DND-41 (cell line): ENCODE measurements around the gene ZNF146.

ENCODE experiments used
- EZH2 ChIP-seq: IDR thresholded peaks from 3 replicates; pipeline ENCODE4 v1.6.1; 2012; ENCODE audit warnings: borderline replicate concordance, low read depth, mild to moderate bottlenecking, moderate library complexity, low read length, inconsistent platforms; ENCODE audit not compliant: severe bottlenecking
- TF ChIP-seq, protein P1 (sequence below): IDR thresholded peaks from 2 replicates; pipeline ENCODE4 v1.5.1; 2012; ENCODE audit warnings: borderline replicate concordance, low read length, moderate library complexity, mild to moderate bottlenecking; ENCODE audit not compliant: poor library complexity, severe bottlenecking; ENCODE audit errors: extremely low read depth

- TF ChIP-seq, protein P1, sequence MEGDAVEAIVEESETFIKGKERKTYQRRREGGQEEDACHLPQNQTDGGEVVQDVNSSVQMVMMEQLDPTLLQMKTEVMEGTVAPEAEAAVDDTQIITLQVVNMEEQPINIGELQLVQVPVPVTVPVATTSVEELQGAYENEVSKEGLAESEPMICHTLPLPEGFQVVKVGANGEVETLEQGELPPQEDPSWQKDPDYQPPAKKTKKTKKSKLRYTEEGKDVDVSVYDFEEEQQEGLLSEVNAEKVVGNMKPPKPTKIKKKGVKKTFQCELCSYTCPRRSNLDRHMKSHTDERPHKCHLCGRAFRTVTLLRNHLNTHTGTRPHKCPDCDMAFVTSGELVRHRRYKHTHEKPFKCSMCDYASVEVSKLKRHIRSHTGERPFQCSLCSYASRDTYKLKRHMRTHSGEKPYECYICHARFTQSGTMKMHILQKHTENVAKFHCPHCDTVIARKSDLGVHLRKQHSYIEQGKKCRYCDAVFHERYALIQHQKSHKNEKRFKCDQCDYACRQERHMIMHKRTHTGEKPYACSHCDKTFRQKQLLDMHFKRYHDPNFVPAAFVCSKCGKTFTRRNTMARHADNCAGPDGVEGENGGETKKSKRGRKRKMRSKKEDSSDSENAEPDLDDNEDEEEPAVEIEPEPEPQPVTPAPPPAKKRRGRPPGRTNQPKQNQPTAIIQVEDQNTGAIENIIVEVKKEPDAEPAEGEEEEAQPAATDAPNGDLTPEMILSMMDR = no peak
- TF ChIP-seq EZH2 = no peak
These were observed 39.9 kb downstream of the ZNF146 start for GRCh38 chr19:36254848-36255247.
